ENCODE measurements around the gene IFNL2.
"Not testable (repeated sequence)": the region's sequence is repeated elsewhere in the genome, so short reads cannot be mapped to it uniquely, and the experiment has no call there.

IFNL2 gene

DNA sequence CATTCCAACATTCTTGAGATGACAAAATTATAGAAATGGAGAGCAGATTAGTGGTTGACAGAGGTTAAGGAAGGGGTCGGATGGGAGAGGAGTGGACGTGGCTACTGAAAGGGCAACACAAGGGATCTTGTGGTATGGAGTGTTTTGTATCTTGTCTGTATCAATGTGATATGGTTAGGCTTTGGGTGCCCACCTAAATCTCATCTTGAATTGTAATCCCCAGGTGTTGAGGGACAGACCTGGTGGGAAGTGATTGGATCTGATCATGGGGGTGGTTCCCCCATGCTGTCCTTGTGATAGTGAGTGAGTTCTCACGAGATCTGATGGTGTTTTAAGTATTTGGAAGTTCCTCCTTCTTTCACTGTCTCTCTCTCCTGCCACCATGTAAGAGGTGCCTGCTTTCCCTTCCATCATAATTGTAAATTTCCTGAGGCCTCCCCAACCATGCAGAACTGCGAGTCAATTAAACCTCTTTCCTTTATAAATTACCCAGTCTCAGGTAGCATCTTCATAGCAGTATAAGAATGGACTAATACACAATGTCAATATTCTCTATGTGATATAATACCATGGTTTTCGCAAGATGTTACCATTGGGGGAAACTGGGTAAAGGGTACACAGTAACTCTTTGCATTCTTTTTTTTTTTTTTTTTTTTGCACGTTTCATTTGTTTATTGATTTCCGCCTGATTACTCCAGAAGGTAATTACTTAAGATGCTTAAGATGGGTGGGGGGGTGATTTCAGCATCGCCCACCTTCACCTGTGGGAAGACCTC lies 14.6 kb upstream of the IFNL2 start:
- no peak for DNase-seq (ENCODE audit: low read depth)

- DNase-seq (ENCODE audit: low read depth) = no peak
Measured at GRCh38 chr19:39254531-39255345, 13.5 kb upstream of the IFNL2 start.

DNA sequence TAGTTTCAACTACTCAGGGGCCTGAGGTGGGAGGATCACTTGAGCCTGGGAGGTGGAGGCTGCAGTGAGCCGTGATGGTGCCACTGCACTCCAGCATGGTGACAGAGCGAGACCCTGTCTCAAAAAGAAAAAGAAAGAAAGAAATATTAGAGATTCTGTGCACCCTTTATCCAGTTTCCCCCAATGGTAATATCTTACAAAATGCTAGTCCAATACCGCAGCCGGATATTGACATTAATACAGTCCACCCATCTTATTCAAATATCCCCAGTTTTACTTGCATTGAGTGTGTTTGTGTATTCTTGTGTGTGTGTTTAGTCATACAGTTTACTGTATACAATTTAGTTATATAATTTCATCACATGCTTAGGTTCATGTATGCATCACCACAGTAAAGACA lies 11.0 kb upstream of the IFNL2 start:
- no peak for DNase-seq (ENCODE audit: low read depth)

DNA sequence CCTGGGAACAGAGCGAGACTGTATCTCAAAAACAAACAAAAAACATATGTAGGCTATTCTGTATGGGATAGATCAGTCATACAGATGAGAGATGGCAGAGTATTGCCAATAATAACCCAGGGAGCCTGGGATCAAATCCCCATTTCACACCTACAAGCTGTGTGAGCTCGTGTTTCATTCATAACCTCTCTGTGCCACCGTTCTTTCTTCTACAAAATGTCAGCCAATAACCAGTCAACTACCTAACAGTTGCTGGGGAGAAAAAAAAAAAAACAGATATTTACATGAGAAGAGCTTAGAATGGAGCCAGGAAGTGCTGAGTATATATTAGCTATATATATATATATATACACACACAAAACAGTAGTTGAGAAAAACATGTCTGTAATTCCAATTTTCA lies 6.5 kb upstream of the IFNL2 start:
- DNase-seq (ENCODE audit: low read depth) = no peak

DNA sequence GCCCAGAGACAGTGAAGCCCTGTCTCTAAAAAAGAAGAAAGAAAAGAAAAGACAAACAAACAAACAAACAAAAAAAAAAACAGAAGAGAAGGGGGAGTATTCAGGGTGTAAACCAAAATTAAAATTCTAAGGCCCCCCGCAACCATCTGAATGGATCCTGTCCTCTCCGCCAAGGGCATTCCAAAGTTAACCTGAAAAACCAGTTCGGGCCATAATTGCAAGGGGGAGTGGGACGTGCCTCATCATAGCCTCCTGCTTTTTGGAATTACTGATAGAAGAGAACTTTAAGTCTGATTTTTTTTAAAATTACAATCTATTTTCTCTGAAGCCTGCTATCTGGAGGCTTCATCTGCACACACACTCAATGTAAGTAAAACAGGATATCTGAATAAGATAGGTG lies 5.7 kb upstream of the IFNL2 start:
- no peak for DNase-seq (ENCODE audit: low read depth)

DNA sequence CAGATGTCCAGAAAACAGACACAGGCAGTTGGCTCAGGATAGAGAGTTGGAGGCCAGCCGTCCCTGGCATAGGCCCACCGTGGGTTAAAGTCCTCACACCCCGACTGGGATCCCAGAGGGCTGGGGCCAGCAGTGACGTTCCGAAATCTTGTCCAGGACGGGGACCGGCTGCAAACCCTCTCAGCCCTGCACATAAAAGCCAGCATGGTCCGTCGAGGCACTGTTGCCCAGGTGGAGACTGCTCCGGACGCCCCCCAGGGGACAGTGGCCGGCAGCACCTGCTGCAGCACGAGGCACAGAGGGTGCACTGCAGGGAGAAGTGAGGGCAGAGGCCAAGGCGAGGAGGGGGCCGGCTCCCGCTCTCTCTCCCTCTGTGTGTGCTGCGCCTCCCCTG lies 4.3 kb upstream of the IFNL2 start:
- no peak for DNase-seq (ENCODE audit: low read depth)

GRCh38 chr19:39264306-39265290 lies 3.6 kb upstream of the IFNL2 start:
- no peak for DNase-seq (ENCODE audit: low read depth)

- DNase-seq (ENCODE audit: low read depth) = no peak
Measured at GRCh38 chr19:39265321-39265916, 2.8 kb upstream of the IFNL2 start.

DNA sequence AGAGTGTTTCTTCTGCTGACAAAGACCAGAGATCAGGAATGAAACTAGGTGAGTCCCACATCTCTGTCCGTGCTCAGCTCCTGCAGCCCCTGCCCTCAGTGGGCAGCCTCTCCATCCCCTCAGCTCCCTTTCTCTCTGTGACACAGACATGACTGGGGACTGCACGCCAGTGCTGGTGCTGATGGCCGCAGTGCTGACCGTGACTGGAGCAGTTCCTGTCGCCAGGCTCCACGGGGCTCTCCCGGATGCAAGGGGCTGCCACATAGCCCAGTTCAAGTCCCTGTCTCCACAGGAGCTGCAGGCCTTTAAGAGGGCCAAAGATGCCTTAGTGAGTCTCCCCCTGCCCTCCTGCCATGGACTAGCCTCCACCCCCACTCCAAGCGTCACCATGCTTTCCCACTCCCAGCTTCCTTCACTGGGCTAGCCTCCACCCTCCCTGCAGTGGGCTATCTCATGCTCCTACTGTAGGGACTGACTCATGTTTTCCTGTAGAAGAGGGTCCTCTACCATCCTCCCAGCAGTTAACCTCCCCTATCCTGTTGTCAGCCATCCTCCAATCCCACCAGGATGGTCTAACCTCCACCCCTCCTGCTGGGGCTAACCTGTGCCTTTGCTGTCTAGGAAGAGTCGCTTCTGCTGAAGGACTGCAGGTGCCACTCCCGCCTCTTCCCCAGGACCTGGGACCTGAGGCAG lies 481 bp downstream of the IFNL2 start:
- not testable (repeated sequence) for DNase-seq (ENCODE audit: low read depth)

GRCh38 chr19:39269369-39269768 lies 1.2 kb downstream of the IFNL2 start:
- DNase-seq (ENCODE audit: low read depth) = not testable (repeated sequence)

- DNase-seq (ENCODE audit: low read depth) = no peak
Measured at GRCh38 chr19:39270036-39270871, 2.1 kb downstream of the IFNL2 start.

- not testable (repeated sequence) for DNase-seq (ENCODE audit: low read depth)
Measured at GRCh38 chr19:39273859-39274258, 5.7 kb downstream of the IFNL2 start.

- DNase-seq (ENCODE audit: low read depth) = no peak
Measured at GRCh38 chr19:39275578-39275977, 7.4 kb downstream of the IFNL2 start.

GRCh38 chr19:39276740-39277139 lies 8.5 kb downstream of the IFNL2 start:
- no peak for DNase-seq (ENCODE audit: low read depth)

DNA sequence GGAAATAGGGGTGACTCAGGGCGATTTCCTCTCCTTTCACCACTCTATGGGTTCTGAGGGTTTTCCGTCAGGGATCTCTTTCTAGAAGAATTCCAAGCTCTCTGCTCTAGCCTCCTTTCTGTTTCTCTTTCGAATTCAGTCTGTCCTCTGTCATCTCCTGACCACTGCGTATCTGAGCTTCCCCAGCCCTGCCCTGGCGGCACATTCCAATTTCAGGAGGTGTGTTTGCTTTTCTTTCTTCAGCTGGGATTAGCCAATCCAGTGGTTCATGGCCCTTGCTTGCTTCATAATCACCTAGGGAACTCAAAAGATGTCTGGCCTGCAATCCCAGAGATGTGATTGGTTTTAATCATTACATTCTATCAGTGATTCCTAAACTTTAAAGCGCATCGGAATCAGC lies 9.4 kb downstream of the IFNL2 start:
- DNase-seq (ENCODE audit: low read depth) = no peak

- DNase-seq (ENCODE audit: low read depth) = no peak
Measured at GRCh38 chr19:39282021-39282420, 13.8 kb downstream of the IFNL2 start.

DNA sequence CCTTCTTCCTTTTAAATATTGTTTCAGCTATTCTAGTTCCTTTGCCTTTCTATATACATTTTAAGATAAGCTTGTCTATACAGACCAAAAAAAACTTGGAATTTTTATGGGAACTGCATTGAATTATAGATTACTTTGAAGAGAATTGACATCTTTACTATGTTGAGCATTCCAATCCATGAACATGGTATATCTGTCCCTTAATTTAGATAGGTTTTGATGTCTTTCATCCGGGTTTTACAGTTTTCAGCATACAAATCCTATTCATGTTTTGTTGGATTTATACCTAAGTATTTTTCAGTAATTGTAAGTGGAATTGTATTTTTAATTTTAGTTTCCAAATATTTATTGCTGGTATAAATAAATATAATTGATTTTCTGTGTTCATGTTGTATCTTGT lies 15.8 kb downstream of the IFNL2 start:
- no peak for DNase-seq (ENCODE audit: low read depth)

- DNase-seq (ENCODE audit: low read depth) = no peak
Measured at GRCh38 chr19:39293394-39293793, 25.2 kb downstream of the IFNL2 start.

- DNase-seq (ENCODE audit: low read depth) = no peak
Measured at GRCh38 chr19:39296055-39296645, 28.0 kb downstream of the IFNL2 start, which contains the start of gene IFNL1. IFNL1 (plus strand) TSS chr19:39296407; CDS start chr19:39296422, 15 bp downstream.

DNA sequence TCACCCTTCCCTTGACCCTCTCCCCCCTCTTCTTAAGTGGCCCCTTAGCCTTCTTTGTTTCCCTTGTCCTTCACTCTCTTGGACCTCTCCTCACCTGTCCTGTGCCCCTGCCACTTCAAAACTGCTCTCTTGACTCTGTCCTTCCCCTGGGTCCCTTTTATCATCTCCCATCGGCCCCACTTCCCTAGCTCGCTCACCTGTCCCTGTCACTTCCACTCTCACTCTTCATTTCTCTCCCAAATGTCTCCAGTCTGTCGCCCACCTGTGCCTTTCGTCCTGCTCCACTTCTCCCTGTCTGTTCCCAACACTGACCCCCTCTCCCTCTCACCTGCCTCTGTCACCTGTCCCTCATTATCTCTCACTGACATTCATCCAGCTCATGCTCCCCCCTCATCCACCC lies 28.7 kb downstream of the IFNL2 start:
- DNase-seq (ENCODE audit: low read depth) = no peak
